ENCODE data around the gene PJA2.

DNA sequence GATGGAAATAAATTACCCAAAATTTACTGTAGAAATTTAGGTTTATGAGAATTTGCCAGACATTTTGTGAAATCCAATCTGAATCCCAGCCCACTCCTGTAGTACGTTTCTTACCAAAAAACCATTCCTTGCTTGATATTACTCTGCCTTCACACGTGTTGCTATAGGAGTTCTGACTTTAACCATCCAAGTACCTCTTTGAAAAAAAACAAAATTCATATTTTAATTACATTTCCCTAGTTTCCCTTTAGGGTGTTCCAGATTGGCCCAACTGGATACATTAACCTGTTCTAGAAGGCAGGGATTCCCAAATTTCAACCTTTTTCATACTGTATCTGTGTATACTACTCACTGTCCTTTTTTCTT is 1.4 kb upstream of the PJA2 start:
- TF ChIP-seq, protein P1, sequence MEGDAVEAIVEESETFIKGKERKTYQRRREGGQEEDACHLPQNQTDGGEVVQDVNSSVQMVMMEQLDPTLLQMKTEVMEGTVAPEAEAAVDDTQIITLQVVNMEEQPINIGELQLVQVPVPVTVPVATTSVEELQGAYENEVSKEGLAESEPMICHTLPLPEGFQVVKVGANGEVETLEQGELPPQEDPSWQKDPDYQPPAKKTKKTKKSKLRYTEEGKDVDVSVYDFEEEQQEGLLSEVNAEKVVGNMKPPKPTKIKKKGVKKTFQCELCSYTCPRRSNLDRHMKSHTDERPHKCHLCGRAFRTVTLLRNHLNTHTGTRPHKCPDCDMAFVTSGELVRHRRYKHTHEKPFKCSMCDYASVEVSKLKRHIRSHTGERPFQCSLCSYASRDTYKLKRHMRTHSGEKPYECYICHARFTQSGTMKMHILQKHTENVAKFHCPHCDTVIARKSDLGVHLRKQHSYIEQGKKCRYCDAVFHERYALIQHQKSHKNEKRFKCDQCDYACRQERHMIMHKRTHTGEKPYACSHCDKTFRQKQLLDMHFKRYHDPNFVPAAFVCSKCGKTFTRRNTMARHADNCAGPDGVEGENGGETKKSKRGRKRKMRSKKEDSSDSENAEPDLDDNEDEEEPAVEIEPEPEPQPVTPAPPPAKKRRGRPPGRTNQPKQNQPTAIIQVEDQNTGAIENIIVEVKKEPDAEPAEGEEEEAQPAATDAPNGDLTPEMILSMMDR (IDR thresholded peaks at IDR 0.05), result no peak
- TF ChIP-seq POLR2A (IDR thresholded peaks at IDR 0.05; ENCODE audit: low read length) (no peak), ZC3H11A (IDR thresholded peaks at IDR 0.05) (no peak), EP300 (IDR thresholded peaks at IDR 0.05) (no peak), NPAS2 (CRISPR knock-in tag; IDR thresholded peaks at IDR 0.05; ENCODE audit: borderline replicate concordance) (no peak), CHD2 (IDR thresholded peaks at IDR 0.05; ENCODE audit: low read length, partially characterized antibody) (no peak), KDM1A (IDR thresholded peaks at IDR 0.05; ENCODE audit: low read depth) (no peak), CEBPB (IDR thresholded peaks at IDR 0.05) (no peak), SREBF2 (IDR thresholded peaks at IDR 0.05) (no peak)
- TF ChIP-seq, protein P2, sequence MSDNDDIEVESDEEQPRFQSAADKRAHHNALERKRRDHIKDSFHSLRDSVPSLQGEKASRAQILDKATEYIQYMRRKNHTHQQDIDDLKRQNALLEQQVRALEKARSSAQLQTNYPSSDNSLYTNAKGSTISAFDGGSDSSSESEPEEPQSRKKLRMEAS (IDR thresholded peaks at IDR 0.05), result no peak
- TF ChIP-seq, protein P3, sequence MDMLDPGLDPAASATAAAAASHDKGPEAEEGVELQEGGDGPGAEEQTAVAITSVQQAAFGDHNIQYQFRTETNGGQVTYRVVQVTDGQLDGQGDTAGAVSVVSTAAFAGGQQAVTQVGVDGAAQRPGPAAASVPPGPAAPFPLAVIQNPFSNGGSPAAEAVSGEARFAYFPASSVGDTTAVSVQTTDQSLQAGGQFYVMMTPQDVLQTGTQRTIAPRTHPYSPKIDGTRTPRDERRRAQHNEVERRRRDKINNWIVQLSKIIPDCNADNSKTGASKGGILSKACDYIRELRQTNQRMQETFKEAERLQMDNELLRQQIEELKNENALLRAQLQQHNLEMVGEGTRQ (IDR thresholded peaks at IDR 0.05), result no peak
